Measurements from ENCODE around the gene PAX1. TPM values are rescaled to one million over a fixed set of nuclear protein-coding genes. Genes with fewer than 3 reads are reported as not detected.

Gene PAX1
- total RNA-seq, 1 donor from 2014 or later, result not detected

Other genes starting within 250 kb of the PAX1 start
- gene NKX2-2, start 191.6 kb upstream of the PAX1 start, total RNA-seq, result not detected in 2 replicates